ENCODE data around the gene GABRP.

Gene GABRP

DNA sequence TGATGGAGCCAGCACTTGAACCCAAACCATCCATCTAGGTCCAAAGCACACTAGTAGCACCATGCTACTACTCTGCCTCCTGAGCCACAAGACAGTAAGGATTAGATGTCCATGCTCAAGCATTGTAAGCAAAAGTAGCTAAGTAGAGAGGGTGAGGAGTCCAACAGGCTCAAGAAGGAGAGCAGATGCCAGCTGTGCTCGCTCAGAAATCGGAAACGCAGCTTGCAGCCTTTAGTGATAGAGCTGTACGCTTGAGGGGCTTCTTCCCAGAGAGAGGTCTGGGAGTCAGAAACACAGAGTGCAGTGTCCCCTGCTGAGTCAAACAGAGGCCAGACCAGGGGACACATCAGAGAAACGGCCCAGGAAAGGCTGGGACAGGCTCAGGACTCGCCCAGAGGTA, 32.7 kb upstream of the GABRP start (continued):
- TF ChIP-seq, protein P1, sequence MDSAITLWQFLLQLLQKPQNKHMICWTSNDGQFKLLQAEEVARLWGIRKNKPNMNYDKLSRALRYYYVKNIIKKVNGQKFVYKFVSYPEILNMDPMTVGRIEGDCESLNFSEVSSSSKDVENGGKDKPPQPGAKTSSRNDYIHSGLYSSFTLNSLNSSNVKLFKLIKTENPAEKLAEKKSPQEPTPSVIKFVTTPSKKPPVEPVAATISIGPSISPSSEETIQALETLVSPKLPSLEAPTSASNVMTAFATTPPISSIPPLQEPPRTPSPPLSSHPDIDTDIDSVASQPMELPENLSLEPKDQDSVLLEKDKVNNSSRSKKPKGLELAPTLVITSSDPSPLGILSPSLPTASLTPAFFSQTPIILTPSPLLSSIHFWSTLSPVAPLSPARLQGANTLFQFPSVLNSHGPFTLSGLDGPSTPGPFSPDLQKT (IDR thresholded peaks at IDR 0.05; ENCODE audit: borderline replicate concordance, low read depth, low read length) = no peak

DNA sequence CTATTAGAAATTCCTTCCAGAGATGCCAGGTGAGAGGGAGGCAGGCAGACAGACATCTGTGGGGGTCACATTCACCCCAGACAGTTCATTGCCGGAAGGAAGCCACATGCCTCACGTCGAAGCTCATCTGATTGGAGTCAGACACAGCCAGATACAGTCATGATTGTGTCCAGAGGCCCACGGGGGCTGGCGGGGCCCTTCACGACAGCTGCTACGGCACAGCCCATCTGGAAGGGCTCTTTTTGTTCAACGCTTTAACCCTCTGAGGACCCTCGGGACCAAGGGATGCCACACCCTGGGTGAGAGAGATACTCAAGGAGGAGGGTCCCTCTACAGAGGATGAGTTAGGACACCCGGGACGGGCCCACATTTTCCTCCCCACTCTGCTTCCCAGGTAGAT, 31.9 kb upstream of the GABRP start:
- H3K4me3 ChIP-seq (ENCODE audit: low read depth, low read length) = no peak overlapping the region
- ChIA-PET POLR2A (no interaction called here), CTCF (interaction anchor here (0.5 to 11.4 kb wide), 3 partner anchors 40 to 1475 kb away, joined by 3 to 253 read pairs (median 4); no protein-coding TSS in a partner anchor)
- H3K4me1 ChIP-seq (ENCODE audit: control insufficient read depth, insufficient read depth, low read length) = peaks cover 6% of the 10 kb centered on the region
- no peak overlapping the region for H3K27ac ChIP-seq (ENCODE audit: extremely low read depth, low read depth, low read length)
- no peak for TF ChIP-seq ZNF558 (tag by site-specific recombination; IDR thresholded peaks at IDR 0.05)
- no peak for TF ChIP-seq MEIS1 (CRISPR knock-in tag; IDR thresholded peaks at IDR 0.05; ENCODE audit: borderline replicate concordance)
- TF ChIP-seq REPIN1 (tag by site-specific recombination; IDR thresholded peaks at IDR 0.05; ENCODE audit: low read depth) = no peak
- TF ChIP-seq, protein P2, sequence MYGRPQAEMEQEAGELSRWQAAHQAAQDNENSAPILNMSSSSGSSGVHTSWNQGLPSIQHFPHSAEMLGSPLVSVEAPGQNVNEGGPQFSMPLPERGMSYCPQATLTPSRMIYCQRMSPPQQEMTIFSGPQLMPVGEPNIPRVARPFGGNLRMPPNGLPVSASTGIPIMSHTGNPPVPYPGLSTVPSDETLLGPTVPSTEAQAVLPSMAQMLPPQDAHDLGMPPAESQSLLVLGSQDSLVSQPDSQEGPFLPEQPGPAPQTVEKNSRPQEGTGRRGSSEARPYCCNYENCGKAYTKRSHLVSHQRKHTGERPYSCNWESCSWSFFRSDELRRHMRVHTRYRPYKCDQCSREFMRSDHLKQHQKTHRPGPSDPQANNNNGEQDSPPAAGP (tag by site-specific recombination; IDR thresholded peaks at IDR 0.05) = no peak
- TF ChIP-seq, protein P3, sequence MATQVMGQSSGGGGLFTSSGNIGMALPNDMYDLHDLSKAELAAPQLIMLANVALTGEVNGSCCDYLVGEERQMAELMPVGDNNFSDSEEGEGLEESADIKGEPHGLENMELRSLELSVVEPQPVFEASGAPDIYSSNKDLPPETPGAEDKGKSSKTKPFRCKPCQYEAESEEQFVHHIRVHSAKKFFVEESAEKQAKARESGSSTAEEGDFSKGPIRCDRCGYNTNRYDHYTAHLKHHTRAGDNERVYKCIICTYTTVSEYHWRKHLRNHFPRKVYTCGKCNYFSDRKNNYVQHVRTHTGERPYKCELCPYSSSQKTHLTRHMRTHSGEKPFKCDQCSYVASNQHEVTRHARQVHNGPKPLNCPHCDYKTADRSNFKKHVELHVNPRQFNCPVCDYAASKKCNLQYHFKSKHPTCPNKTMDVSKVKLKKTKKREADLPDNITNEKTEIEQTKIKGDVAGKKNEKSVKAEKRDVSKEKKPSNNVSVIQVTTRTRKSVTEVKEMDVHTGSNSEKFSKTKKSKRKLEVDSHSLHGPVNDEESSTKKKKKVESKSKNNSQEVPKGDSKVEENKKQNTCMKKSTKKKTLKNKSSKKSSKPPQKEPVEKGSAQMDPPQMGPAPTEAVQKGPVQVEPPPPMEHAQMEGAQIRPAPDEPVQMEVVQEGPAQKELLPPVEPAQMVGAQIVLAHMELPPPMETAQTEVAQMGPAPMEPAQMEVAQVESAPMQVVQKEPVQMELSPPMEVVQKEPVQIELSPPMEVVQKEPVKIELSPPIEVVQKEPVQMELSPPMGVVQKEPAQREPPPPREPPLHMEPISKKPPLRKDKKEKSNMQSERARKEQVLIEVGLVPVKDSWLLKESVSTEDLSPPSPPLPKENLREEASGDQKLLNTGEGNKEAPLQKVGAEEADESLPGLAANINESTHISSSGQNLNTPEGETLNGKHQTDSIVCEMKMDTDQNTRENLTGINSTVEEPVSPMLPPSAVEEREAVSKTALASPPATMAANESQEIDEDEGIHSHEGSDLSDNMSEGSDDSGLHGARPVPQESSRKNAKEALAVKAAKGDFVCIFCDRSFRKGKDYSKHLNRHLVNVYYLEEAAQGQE (tag by site-specific recombination; IDR thresholded peaks at IDR 0.05) = no peak
- no peak for TF ChIP-seq ZNF350 (tag by site-specific recombination; IDR thresholded peaks at IDR 0.05)
- no peak for TF ChIP-seq KLF8 (tag by site-specific recombination; IDR thresholded peaks at IDR 0.05)
- TF ChIP-seq, protein P4, sequence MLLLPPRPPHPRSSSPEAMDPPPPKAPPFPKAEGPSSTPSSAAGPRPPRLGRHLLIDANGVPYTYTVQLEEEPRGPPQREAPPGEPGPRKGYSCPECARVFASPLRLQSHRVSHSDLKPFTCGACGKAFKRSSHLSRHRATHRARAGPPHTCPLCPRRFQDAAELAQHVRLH (tag by site-specific recombination; IDR thresholded peaks at IDR 0.05) = no peak
- no peak for TF ChIP-seq ZFP3 (tag by site-specific recombination; IDR thresholded peaks at IDR 0.05; ENCODE audit: low read depth)
- TF ChIP-seq ZNF2 (tag by site-specific recombination; IDR thresholded peaks at IDR 0.05) = no peak
- TF ChIP-seq ZNF76 (tag by site-specific recombination; IDR thresholded peaks at IDR 0.05; ENCODE audit: borderline replicate concordance, low read depth) = no peak
- no peak for TF ChIP-seq TRIM28 (IDR thresholded peaks at IDR 0.05; ENCODE audit: borderline replicate concordance, low read length)
- H3K9me3 ChIP-seq (ENCODE audit: control insufficient read depth, insufficient read depth, low read depth, low read length) = no peaks in the 10 kb centered on the region
- no peaks in the 10 kb centered on the region for H3K36me3 ChIP-seq (ENCODE audit: control insufficient read depth in 2 of 2, insufficient read depth in 1 of 2, low read length in 2 of 2)

DNA sequence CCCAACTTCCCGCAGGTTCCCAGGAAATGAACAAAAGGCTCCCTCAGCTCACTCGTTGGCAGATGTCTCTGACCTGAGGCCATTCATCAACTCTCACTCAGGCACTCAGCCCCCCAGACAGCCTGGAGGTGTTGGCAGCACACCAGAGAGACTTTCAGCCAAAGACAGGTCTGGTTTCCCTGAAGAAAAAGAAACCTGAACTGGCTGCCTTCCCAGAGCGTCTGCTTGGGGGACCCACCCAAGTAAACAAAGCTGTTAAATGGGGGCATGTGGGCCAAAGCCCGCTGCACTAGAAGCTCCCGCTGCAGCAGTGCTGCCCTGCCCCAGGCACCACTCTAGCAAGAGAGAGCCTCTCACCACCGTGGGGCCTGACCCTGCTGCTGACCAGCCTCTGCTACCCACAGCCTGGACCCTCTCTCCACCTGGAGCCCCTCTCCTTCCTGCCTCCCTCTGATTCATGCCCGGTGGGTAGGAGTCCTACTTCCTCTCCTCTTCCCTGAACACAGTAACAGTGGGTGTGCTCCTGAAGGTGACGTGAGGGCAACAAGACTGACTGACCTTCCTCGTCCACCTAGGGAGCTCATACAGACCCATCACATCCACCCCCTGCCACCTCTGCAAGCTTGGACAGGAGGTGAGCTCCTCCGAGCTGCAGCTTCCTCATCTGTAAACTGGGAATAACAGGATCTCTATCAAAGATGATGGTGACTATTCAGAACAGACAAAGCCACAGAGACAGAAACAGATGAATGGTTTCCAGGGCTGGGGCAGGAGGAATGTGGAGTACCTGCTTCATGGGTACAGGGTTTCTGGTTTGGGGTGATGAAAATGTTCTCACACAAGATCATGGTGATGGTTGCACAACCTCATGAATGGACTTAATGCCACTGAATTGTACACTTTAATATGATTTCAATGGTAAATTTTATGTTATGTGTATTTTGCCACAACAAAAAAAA, 31.0 kb upstream of the GABRP start:
- POLR2A ChIA-PET = no interaction called here
- H3K36me3 ChIP-seq (ENCODE audit: control insufficient read depth in 2 of 2, insufficient read depth in 1 of 2, low read length in 2 of 2) = no peaks in the 10 kb centered on the region
- H3K27ac ChIP-seq (ENCODE audit: extremely low read depth, low read depth, low read length) = no peak overlapping the region
- H3K9me3 ChIP-seq (ENCODE audit: control insufficient read depth, insufficient read depth, low read depth, low read length) = no peaks in the 10 kb centered on the region
- CTCF ChIA-PET = interaction anchor here (11.4 kb wide), 1 partner anchor 39 kb away, joined by 253 read pairs; no protein-coding TSS in a partner anchor
- H3K4me3 ChIP-seq (ENCODE audit: low read depth, low read length) = no peak overlapping the region
- H3K4me1 ChIP-seq (ENCODE audit: control insufficient read depth, insufficient read depth, low read length) = peaks cover 6% of the 10 kb centered on the region
- TF ChIP-seq GLIS1 (tag by site-specific recombination; IDR thresholded peaks at IDR 0.05) (peak; percentile 88), ZNF146 (tag by site-specific recombination; IDR thresholded peaks at IDR 0.05) (no peak), ZNF24 (tag by site-specific recombination; IDR thresholded peaks at IDR 0.05) (no peak), ZNF2 (tag by site-specific recombination; IDR thresholded peaks at IDR 0.05) (no peak)
- TF ChIP-seq, protein P5, sequence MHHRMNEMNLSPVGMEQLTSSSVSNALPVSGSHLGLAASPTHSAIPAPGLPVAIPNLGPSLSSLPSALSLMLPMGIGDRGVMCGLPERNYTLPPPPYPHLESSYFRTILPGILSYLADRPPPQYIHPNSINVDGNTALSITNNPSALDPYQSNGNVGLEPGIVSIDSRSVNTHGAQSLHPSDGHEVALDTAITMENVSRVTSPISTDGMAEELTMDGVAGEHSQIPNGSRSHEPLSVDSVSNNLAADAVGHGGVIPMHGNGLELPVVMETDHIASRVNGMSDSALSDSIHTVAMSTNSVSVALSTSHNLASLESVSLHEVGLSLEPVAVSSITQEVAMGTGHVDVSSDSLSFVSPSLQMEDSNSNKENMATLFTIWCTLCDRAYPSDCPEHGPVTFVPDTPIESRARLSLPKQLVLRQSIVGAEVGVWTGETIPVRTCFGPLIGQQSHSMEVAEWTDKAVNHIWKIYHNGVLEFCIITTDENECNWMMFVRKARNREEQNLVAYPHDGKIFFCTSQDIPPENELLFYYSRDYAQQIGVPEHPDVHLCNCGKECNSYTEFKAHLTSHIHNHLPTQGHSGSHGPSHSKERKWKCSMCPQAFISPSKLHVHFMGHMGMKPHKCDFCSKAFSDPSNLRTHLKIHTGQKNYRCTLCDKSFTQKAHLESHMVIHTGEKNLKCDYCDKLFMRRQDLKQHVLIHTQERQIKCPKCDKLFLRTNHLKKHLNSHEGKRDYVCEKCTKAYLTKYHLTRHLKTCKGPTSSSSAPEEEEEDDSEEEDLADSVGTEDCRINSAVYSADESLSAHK (tag by site-specific recombination; IDR thresholded peaks at IDR 0.05) = no peak
- TF ChIP-seq, protein P6, sequence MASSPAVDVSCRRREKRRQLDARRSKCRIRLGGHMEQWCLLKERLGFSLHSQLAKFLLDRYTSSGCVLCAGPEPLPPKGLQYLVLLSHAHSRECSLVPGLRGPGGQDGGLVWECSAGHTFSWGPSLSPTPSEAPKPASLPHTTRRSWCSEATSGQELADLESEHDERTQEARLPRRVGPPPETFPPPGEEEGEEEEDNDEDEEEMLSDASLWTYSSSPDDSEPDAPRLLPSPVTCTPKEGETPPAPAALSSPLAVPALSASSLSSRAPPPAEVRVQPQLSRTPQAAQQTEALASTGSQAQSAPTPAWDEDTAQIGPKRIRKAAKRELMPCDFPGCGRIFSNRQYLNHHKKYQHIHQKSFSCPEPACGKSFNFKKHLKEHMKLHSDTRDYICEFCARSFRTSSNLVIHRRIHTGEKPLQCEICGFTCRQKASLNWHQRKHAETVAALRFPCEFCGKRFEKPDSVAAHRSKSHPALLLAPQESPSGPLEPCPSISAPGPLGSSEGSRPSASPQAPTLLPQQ (tag by site-specific recombination; IDR thresholded peaks at IDR 0.05) = peak; percentile 72
- TF ChIP-seq, protein P7, sequence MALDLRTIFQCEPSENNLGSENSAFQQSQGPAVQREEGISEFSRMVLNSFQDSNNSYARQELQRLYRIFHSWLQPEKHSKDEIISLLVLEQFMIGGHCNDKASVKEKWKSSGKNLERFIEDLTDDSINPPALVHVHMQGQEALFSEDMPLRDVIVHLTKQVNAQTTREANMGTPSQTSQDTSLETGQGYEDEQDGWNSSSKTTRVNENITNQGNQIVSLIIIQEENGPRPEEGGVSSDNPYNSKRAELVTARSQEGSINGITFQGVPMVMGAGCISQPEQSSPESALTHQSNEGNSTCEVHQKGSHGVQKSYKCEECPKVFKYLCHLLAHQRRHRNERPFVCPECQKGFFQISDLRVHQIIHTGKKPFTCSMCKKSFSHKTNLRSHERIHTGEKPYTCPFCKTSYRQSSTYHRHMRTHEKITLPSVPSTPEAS (tag by site-specific recombination; IDR thresholded peaks at IDR 0.05) = no peak

Measured in HEK293 (cell line).